ENCODE results near the gene MAPK13.

MAPK13 gene

DNA sequence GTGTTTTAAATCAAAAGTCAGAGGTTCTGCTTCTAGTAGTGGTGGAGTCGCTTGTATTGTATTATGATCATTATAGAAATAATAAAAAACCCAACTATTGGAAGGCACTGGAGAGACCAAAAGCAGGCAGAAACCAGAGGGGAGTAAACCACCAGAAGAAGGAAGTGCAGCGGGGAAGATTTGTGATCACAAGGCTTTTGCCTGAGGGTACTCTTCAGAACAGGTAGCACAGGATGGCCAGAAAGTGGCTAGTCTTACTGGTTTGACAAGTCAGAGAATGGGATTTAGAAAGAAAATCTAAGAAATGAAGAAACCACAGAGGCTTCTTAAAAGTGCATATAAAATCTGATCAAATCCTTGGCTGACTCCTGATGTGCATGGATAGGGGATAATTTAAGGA is 24.0 kb downstream of the MAPK13 start:
- no peak for DNase-seq (ENCODE audit: low read depth)

DNA sequence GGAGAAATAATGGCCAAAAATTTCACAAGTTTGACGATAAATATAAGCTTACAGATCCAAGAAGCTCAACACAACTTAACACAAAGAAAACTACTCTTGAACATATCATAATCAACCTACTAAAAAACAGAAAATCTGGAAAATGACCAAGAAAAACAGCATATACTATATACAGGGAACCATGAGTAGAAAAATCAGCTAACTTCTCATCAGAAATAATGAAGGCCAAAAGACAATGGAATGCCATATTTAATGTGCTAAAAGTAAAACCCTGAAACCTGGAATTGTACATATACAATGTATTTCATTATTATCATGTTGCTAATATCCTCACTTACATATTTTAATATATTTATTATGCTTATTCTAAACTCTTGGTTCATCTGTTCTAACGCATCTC is 25.3 kb downstream of the MAPK13 start:
- no peak for DNase-seq (ENCODE audit: low read depth)

DNA sequence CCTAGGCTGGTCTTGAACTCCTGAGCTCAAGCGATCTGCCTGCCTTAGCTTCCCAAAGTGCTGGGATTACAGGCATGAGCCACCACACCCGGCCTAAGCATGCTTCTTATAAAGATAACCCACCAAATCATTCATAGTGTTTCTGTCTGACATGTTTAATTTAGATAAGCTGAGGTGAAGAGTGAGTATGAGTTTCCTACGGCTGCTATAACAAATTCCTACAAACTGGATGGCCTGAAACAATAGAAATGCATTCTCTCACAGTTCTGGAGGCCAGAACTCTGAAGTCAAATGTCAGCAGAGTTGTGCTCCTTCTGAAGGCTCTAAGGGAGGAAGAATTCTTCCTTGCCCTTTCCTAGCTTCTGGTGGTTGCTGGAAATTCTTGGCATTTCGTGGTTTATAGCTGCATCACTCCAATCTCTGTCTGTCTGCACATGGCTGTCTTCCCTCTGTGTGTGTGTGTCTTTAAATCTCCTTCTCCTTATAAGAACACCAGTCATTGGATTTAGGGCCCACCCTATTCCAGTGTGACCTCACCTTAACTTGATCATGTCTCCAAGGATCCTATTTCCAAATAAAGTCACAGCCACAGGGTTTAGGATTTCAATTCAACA is 29.9 kb downstream of the MAPK13 start:
- no peak for DNase-seq (ENCODE audit: low read depth)

DNA sequence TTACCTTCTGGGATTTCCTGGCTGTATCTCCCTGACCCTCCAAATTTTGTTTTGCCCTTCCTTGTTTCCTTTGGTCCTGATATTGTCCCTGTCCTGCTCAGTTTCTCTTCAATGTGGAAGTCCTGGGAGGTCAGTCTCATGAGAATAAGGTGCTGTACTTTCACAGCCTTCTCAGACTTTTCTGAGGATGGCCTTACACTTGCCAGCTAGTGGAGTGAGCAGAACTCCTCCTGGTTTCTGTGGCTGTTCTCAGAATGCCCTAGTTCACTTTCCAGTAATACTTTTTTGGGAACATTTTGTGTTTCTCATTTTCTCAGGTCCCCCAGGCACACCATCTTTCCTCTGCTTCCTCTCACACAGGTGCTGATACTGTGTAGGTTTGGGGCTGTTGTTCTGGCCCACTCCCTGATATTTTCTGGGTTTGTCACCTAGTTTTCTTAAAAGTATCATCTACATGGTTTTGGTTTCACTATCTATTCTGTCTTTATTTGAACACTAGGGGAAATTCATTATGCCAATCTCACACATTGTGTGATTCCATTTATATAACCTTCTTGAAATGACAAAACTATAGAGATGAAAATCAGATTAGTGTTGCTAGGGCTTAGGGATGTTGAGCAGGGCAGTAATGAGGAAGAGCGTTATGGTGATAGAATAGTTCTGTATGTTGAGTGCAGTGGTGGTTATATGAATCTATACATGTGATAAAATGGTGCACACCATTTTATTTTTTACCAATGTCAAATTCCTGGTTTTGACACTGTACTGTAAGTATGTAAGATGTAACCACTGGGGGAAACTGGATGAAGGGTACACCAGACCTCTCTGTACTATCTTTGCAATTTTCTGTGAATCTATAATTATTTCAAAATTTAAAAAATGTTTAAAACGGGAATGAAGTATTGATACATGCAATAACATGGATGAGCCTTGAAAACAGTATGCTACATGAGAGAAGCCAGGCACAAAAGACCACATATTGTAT is 39.0 kb downstream of the MAPK13 start:
- no peak for DNase-seq (ENCODE audit: low read depth)

DNA sequence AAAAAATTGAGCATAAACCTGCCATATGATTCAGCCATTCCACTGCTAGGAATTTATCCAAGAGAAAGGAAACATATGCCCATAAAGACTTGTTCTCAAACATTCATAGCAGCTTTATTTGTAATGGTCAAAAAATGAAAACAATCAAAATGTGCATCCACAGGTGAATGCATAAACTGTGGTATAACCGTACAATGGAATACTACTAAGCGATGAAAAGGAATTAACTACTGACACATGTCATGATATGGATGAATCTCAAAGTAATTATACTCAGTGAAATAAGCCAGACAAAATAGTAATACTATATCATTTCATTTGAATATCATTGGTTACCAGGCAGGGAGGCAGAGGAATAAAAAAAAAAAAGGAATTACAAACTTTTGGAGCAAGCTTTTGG is 40.4 kb downstream of the MAPK13 start:
- DNase-seq (ENCODE audit: low read depth), result no peak

DNA sequence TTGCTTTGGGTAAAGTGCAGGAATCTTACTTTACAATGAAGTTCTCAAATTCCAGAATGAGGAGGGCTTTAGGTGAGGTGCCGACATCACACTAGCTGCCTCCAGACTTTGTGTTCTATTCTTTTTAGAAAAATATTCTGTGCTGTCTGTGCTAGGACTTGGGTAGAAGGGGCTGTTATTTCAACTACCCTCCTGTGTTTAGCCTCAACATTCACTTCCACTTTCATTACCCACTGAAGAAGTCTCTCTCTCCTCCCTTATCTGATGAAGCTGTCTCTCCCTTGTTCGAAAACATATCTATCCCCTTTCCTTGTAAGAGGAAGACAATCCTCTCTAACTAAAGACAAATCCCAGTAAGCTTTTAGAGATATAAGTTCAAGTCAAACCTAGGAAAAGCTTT is 41.3 kb downstream of the MAPK13 start:
- DNase-seq (ENCODE audit: low read depth), result no peak

DNA sequence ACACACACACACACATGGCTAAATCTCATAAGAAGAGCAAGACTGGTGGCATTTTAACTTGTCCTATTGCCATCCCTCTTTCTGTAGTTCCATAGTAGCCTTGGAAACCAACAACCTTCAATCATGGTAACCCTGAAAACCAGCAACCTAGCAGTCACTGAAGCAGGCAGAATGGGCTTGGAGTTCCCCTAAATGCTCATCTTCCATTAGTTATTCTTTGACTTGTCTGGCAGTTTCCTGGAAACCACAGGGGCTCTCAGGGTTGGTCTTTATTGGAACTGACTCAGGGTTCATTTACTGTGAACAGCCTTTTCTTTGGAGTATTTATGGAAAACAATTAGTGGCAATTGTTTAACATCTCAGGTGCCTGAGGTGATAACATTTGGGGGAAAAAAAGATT is 46.9 kb downstream of the MAPK13 start:
- no peak for DNase-seq (ENCODE audit: low read depth)

DNA sequence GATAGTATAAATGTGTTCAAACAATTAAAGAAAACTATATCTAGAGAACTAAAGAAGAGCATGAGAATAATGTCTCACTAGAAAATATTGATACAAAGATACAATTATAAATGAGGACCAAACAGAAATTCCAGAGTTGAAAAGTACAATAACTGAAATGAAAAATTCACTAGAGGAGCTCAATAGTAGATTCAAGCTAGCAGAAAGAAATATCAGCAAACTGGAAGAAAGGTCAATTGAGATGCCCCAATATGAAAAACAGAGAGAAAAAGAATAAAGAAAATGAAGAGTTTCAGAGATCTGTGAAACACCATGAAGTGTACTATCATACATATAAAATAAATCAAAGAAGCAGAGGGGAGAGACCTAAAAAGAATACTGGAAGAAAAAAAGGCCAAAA is 48.2 kb downstream of the MAPK13 start:
- no peak for DNase-seq (ENCODE audit: low read depth)

DNA sequence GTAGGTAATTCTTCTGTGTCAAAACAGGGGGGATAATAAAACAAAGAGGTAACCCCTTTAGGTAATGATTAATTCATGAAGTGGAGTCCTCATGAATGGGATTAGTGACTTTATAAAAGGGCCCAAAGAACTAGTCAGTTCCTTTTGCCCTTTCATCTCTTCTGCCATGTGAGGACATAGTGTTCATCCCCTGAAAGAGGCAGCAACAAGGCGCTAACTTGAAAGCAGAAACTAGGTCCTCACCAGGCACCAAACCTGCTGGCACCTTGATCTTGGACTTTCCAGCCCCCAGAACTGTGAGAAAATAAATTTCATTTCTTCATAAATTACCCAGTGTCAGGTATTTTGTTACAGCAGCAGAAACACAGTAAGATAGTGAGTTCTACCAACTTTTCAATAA is 49.8 kb downstream of the MAPK13 start:
- DNase-seq (ENCODE audit: low read depth), result no peak

DNA sequence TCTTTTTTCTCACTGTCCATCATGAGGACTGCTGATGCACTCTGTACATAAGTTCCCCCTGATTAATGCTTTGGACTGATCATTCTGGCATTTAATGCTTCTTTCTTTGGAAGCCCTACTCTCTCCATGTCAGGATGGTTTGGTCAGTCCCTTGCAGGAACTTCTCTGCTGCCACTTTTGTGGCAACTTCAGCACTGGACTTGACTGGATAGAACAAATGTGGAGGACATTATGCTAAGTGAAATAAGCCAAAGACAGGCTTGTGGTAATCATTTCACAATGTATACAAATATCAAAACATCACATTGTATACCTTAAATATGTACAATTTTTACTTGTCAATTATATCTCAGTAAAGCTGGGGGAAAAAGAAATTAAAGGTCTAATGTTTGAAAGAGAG is 54.0 kb downstream of the MAPK13 start:
- no peak for DNase-seq (ENCODE audit: low read depth)

DNA sequence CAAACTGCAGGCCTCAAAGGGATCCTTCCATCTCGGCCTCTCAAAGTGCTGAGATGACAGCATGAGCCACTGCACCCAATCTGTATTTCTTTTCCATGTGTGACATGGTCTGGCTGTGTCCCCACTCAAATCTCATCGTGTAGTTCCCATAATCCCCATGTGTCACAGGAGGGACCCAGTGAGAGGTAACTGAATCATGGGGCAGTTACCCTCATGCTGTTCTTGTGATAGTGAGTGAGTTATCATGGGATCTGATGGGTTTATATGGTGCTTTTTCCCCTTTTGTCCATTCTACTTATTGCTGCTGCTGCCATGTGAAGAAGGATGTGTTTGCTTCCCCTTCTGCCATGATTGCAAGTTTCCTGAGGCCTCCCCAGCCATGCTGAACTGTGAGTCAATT is 55.9 kb downstream of the MAPK13 start:
- DNase-seq (ENCODE audit: low read depth), result no peak

DNA sequence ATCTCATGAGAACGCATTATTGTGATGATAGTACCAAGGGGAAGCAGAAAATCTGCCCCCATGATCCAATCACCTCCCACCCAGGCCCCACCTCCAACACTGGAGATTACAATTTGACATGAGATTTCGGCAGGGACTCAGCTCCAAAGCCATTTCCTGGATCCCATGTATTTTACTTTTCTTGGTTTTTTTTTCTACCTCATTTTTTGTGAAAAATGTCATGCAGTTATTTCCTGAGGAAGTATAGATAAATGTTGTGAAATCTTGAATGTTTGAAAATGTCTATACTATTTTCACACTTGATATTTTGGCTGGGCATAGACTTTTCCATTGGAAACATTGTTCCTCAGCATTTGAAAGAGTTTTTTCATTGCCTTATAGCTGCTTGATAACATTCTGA is 57.1 kb downstream of the MAPK13 start:
- DNase-seq (ENCODE audit: low read depth), result no peak
